OCI-LY7 (cell line): ENCODE measurements around the gene C16orf87. TPM values are rescaled to one million over a fixed set of nuclear protein-coding genes. Genes with fewer than 3 reads are reported as not detected.
A peak's percentile ranks its signal among the peaks of the same experiment; 100 is the strongest.

ENCODE experiments used
- BruUV-seq: library from RNA; stranded (reverse); fragments of 400-500 nt; replicated peaks from 2 replicates; lab custom pipeline; 2021; lab: Mats Ljungman, UMichigan
- CTCF ChIA-PET: fragments of 300-600 bp; sonication (Branson Sonifier 250); formaldehyde crosslinking; loops from one replicate; lab custom pipeline; 2022; ENCODE audit warnings: antibody characterized with exemption; ENCODE audit not compliant: unreplicated experiment; lab: Charles Lee
- POLR2A ChIA-PET: fragments of 300-600 bp; sonication (Branson Sonifier 250); formaldehyde crosslinking; loops from one replicate; lab custom pipeline; 2022; ENCODE audit warnings: antibody characterized with exemption; lab: Charles Lee
- DNase-seq: peaks from one replicate; pipeline ENCODE4 v3.0.0-alpha.2; 2015; ENCODE audit warnings: low spot score
- H2AFZ ChIP-seq: fragments of 200-600 bp; sonication (generic), shearing (Covaris generic); 2 replicates; pipeline ENCODE4 v1.6.1; 2014; ENCODE audit warnings: mild to moderate bottlenecking, antibody characterized with exemption, low read length, moderate library complexity
- H3K27ac ChIP-seq: fragments of 200-600 bp; sonication (generic); 2 replicates; pipeline ENCODE4 v1.5.1; 2014; ENCODE audit warnings: mixed run types, low read depth, mild to moderate bottlenecking, moderate library complexity, low read length, inconsistent platforms; ENCODE audit not compliant: poor library complexity, severe bottlenecking
- H3K36me3 ChIP-seq: fragments of 200-600 bp; sonication (generic); 2 replicates; pipeline ENCODE4 v1.6.1; 2014; ENCODE audit warnings: mild to moderate bottlenecking, antibody characterized with exemption, low read length, moderate library complexity, mixed read lengths; ENCODE audit not compliant: insufficient read depth
- H3K4me1 ChIP-seq: fragments of 200-600 bp; sonication (generic); 2 replicates; pipeline ENCODE4 v1.5.1; 2014; ENCODE audit warnings: mild to moderate bottlenecking, low read length; ENCODE audit not compliant: insufficient read depth, poor library complexity, severe bottlenecking
- H3K4me2 ChIP-seq: fragments of 200-600 bp; sonication (generic); 2 replicates; pipeline ENCODE4 v1.6.1; 2014; ENCODE audit warnings: mild to moderate bottlenecking, low read length
- H3K4me3 ChIP-seq: fragments of 200-600 bp; sonication (generic); 2 replicates; pipeline ENCODE4 v1.5.1; 2014; ENCODE audit warnings: mild to moderate bottlenecking, low read depth, low read length; ENCODE audit not compliant: poor library complexity, severe bottlenecking
- H3K79me2 ChIP-seq: fragments of 200-600 bp; sonication (generic); 2 replicates; pipeline ENCODE4 v1.6.1; 2016; ENCODE audit warnings: low read depth, mild to moderate bottlenecking, low read length, moderate library complexity, mixed read lengths; ENCODE audit not compliant: insufficient read depth
- H3K9me2 ChIP-seq: fragments of 200-600 bp; sonication (generic); 2 replicates; pipeline ENCODE4 v1.6.1; 2016; ENCODE audit warnings: mild to moderate bottlenecking, low read length, mixed read lengths; ENCODE audit not compliant: insufficient read depth
- H3K9me3 ChIP-seq: fragments of 200-600 bp; sonication (generic); 2 replicates; pipeline ENCODE4 v1.6.1; 2014; ENCODE audit warnings: mild to moderate bottlenecking, mixed run types, low read length, mixed read lengths
- H4K20me1 ChIP-seq: fragments of 200-600 bp; sonication (generic); 2 replicates; pipeline ENCODE4 v1.6.1; 2014; ENCODE audit warnings: mild to moderate bottlenecking, antibody characterized with exemption, low read length, moderate library complexity, mixed read lengths; ENCODE audit not compliant: insufficient read depth
- EZH2phosphoT487 ChIP-seq: fragments of 200-600 bp; sonication (generic); IDR thresholded peaks from 2 replicates; pipeline ENCODE4 v1.6.1; 2018; ENCODE audit warnings: low read depth, borderline replicate concordance, mild to moderate bottlenecking, mixed run types, antibody characterized with exemption, low read length, moderate library complexity, mixed read lengths
- intact Hi-C: fragments of 100-400 bp; cut with micrococcal nuclease; formaldehyde crosslinking; loops from one replicate; pipeline ENCODE4 v1.10.0; 2022; ENCODE audit not compliant: unreplicated experiment
- total RNA-seq, 2 experiments: library from RNA; depleted of rRNA in 1 of 2; stranded (reverse); fragments of >200 nt in 1 of 2; shearing (Covaris generic) in 1 of 2; gene quantifications; 2 replicates each; pipeline ENCODE4 v1.2.3, GENCODE V29; 2014 to 2022
- TF ChIP-seq, protein P1 (sequence below): fragments of 200-600 bp; sonication (generic); conservative IDR thresholded peaks from 2 replicates; pipeline ENCODE4 v1.5.1; 2014; ENCODE audit warnings: mild to moderate bottlenecking, antibody characterized with exemption, low read length, moderate library complexity, mixed read lengths

C16orf87 gene
- total RNA-seq, 2 experiments from 2014 or later, result 9.1 to 21.1 TPM

DNA sequence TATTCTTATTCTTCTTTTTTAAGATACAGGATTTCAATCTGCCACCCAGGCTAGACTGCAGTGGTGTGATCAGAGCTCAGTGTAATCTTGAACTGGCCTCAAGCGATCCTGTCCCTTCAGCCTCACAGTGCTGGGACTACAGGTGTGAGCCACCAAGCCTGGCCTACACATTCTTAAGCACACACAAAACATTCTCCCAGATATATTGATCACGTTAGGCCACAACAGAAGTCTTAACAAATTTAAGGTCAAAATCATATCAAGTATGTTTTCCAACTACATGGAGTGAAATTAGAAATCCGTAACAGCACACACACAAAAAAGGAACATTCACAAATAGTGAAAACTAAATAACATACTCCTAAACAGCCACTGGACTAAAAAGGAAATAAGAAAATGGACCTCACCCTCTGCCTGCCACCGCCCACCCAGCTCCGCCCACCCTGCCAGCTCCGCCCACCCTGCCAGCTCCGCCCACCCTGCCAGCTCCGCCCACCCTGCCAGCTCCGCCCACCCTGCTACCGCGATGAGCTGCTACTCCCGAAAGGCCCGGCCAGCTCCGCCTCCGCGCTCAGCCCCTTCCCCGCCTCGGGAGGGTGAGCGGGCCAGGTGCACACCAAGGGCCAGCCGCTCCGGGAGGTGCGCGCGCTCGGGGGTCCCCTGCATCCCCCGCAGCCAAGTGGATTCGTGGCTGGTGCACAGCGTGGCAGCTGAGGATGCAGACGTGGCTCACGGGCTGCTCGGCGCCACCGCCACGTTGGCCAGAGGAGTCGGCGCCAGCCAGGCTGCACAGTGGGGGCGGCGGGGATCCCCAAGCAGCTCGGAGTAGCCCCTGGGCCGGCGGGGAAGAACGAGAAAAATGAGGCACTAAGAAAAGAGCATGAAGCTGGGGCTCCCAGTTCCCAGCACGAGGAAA, 41.2 kb downstream of the C16orf87 start:
- peak; percentile 89 for DNase-seq
- no peaks in the 10 kb centered on the region for H3K9me2 ChIP-seq
- peak overlapping the region; percentile 72 for H3K4me3 ChIP-seq
- ChIA-PET CTCF (interaction anchor here (0.5 to 1.0 kb wide), 9 partner anchors 12 to 1503 kb away, joined by 3 to 6 read pairs (median 3); no protein-coding TSS in a partner anchor), POLR2A (interaction anchor here (0.6 to 3.5 kb wide), 21 partner anchors 10 to 703 kb away, joined by 3 to 20 read pairs (median 5); no protein-coding TSS in a partner anchor)
- no peaks in the 10 kb centered on the region for H3K79me2 ChIP-seq
- H3K36me3 ChIP-seq, result peaks cover 9% of the 10 kb centered on the region
- peak overlapping the region; percentile 88 for H2AFZ ChIP-seq
- peaks cover 43% of the 10 kb centered on the region for H3K4me1 ChIP-seq
- peaks cover 22% of the 10 kb centered on the region; the same call in 1 of the 2 replicates for H3K9me3 ChIP-seq
- H4K20me1 ChIP-seq, result no peaks in the 10 kb centered on the region
- H3K27ac ChIP-seq, result peak overlapping the region; percentile 81
- H3K4me2 ChIP-seq, result peak overlapping the region; percentile 99
- no peak for TF ChIP-seq EZH2phosphoT487
- TF ChIP-seq, protein P1, sequence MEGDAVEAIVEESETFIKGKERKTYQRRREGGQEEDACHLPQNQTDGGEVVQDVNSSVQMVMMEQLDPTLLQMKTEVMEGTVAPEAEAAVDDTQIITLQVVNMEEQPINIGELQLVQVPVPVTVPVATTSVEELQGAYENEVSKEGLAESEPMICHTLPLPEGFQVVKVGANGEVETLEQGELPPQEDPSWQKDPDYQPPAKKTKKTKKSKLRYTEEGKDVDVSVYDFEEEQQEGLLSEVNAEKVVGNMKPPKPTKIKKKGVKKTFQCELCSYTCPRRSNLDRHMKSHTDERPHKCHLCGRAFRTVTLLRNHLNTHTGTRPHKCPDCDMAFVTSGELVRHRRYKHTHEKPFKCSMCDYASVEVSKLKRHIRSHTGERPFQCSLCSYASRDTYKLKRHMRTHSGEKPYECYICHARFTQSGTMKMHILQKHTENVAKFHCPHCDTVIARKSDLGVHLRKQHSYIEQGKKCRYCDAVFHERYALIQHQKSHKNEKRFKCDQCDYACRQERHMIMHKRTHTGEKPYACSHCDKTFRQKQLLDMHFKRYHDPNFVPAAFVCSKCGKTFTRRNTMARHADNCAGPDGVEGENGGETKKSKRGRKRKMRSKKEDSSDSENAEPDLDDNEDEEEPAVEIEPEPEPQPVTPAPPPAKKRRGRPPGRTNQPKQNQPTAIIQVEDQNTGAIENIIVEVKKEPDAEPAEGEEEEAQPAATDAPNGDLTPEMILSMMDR, result no peak
- BruUV-seq, result no TSS peak
- intact Hi-C loops, result loop anchor here (2.0 kb wide), 2 partner anchors 41 to 101 kb away; partner anchors contain the start of genes C16orf87, ORC6 and VPS35

DNA sequence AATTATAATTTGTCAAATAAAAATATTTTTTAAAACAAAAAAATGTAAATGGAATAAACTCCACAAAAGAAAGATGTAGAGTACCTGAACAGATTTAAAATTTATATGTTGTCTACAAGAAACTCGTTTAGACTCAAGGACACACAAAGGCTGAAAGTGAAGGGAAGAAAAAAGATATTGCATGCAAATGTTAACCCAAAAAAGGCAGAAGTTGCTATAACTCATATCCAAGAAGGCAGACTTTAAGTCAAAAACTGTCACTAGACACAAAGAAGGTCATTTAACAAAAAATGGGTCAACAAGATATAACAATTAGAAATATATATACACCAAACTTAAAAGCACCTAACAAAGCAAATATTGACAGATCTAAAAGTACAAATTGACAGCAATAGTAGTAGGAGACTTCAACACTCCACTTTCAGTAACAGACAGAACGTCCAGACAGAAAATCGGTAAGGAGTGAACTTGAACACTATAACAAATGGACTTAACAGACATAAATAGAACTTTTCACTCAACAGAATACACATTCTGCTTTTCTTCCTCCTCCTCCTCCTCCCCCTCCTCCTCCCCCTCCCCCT, 42.0 kb downstream of the C16orf87 start:
- Histone ChIP-seq H3K9me2 (no peaks in the 10 kb centered on the region), H3K27ac (peak overlapping the region; percentile 81), H3K79me2 (no peaks in the 10 kb centered on the region), H3K4me3 (peak overlapping the region; percentile 62), H4K20me1 (no peaks in the 10 kb centered on the region), H2AFZ (peak overlapping the region; percentile 75; the same call in 1 of the 2 replicates), H3K36me3 (peaks cover 4% of the 10 kb centered on the region; the same call in 1 of the 2 replicates), H3K9me3 (peaks cover 16% of the 10 kb centered on the region; the same call in 1 of the 2 replicates), H3K4me2 (peak overlapping the region; percentile 86), H3K4me1 (peaks cover 43% of the 10 kb centered on the region)
- ChIA-PET POLR2A (interaction anchor here (0.6 to 3.5 kb wide), 18 partner anchors 10 to 704 kb away, joined by 3 to 20 read pairs (median 5); no protein-coding TSS in a partner anchor), CTCF (interaction anchor here (0.7 to 1.0 kb wide), 2 partner anchors 12 to 114 kb away, joined by 3 to 5 read pairs; no protein-coding TSS in a partner anchor)
- no peak for DNase-seq
- intact Hi-C loops, result no loop called here
- TF ChIP-seq EZH2phosphoT487, result no peak
- TF ChIP-seq, protein P1, result no peak
- TSS peak; percentile 46 for BruUV-seq
